Measurements from ENCODE around the gene KLF16. TPM values are rescaled to one million over a fixed set of nuclear protein-coding genes. Genes with fewer than 3 reads are reported as not detected.
"Not testable (repeated sequence)": the region's sequence is repeated elsewhere in the genome, so short reads cannot be mapped to it uniquely, and the experiment has no call there.

KLF16 gene
- 10 to 100 TPM in 1 of 2 donors, 1 to 10 TPM in 1; 9.9 to 12.9 TPM for total RNA-seq
- long read RNA-seq, partial matches to known transcripts, result 0 of 4 reads
- long read RNA-seq, other reads (novel, unspliced or antisense), result 3 of 4 reads

DNA sequence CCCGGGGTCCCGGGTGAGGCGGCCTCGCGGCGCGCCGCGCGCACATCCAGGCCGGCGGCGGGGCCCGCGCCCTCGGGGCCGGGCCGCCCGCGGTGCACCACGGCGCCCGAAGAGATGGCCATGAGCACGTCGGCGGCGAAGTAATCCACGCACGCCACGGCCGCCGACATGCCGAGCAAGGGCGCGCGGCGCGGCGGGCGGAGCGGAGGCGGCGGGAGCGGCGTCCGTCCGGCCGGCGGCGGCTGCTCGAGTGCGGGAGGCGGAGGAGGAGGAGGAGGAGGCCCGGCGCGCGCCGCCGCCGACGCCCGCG is at the start of gene KLF16:
Gene KLF16 (minus strand): TSS at position 252 of the 310 bp plus-strand sequence. CDS start 82 bp downstream, at position 170.
- intact Hi-C loops (cut with DNase I), result no loop called here
- no peak for DNase-seq

DNA sequence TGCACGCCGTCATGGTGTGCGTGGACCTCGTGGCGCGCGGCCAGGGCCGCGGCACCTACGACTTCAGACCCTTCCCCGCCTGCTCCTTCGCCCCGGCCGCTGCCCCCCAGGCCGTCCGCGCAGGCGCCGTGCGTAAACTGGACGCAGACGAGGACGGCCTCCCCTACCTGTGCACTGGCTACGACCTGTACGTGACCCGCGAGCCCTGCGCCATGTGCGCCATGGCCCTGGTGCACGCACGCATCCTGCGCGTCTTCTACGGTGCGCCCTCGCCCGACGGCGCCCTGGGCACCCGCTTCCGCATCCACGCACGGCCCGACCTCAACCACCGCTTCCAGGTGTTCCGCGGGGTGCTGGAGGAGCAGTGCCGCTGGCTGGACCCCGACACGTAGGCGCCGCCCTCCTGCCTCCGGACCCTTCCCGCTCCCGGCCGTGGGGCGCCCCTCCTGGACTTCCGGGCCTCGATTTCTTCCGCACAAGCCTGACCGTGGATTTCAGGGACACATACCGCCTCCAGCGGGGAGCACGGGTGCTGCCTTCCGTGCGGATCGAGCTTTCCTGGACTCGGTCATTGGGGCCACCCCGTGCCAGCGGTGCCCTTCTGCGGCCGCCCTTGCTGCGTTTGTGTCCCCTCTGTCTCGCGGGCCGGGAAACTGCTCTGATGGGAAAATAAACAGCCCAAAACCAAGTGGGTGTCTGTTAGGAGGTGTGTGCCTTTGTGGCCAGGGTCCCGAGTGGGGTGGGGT is 49.6 kb upstream of the KLF16 start:
- DNase-seq (no peak), ATAC-seq (no peak)
- intact Hi-C loops (cut with DNase I), result no loop called here

More for the DNA sequence above, at the start of gene KLF16:
- ATAC-seq, result no peak

DNA sequence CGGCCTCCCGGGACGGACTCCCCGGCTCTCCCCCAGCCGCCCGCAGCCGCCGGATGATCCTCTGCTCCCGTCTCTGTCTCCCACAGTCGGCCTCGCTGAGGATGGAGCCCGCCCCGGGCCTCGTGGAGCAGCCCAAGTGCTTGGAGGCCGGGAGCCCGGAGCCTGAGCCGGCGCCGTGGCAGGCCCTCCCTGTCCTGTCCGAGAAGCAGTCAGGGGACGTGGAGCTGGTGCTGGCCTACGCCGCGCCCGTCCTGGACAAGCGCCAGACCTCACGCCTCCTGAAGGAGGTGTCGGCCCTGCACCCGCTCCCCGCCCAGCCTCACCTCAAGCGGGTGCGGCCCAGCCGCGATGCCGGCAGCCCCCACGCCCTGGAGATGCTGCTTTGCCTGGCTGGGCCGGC is 48.6 kb upstream of the KLF16 start:
- ATAC-seq, result peak; percentile 9 to 48
- no peak for DNase-seq
- intact Hi-C loops (cut with DNase I), result no loop called here

DNA sequence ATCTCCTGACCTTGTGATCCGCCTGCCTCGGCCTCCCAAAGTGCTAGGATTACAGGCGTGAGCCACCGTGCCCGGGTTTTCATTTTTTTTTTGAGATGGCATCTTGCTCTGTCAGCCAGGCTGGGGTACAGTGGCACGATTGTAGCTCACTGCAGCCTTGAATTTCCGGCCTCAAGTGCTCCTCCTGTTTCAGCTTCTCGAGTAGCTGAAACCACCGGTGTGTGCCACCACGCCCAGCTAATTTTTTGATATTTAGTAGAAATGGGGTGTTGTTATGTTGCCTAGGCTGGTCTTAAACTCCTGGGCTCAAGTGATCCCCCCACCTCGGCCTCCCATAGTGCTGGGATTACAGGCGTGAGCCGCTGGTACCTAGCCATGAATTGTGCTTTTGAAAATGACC is 47.7 kb upstream of the KLF16 start:
- no peak for DNase-seq
- intact Hi-C loops (cut with DNase I), result no loop called here
- no peak for ATAC-seq

DNA sequence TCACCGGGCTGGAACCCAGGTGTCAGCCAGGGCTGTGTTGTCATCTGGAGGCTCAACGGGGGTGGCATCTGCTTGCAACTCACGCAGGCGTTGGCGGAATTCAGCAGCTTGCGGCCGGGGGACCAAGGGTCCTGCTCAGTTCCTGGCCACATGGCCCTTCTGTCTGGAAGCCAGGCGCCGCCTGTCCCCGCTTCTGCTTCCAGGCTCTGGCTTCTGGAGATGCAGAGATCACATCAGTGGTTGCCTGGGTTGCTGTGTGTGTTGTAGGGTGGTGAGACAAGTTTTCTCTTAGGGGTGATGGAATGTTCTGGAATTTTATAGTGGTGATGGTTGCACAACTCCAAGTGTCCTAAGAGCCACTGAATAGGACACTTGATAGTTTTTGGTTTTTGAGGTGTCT is 46.8 kb upstream of the KLF16 start:
- intact Hi-C loops (cut with DNase I), result no loop called here
- DNase-seq, result no peak
- no peak for ATAC-seq

DNA sequence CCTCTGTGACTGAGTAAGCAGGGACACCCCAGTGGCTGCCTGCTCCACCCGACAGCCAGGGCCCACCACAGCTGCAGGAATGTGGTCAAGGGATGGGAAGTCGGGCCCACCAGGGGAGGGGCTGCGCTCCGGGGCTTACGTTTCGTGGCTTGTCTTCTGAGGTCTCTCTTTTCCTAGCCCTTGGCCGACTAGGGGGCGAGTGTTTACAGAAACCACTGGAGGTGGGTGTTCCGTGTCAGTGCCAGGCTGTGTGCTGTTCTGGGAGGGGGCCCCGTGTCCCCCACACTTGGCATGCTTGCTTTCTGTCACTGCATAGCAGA is 46.3 kb upstream of the KLF16 start:
- intact Hi-C loops (cut with DNase I), result no loop called here
- no peak for DNase-seq
- ATAC-seq, result no peak

DNA sequence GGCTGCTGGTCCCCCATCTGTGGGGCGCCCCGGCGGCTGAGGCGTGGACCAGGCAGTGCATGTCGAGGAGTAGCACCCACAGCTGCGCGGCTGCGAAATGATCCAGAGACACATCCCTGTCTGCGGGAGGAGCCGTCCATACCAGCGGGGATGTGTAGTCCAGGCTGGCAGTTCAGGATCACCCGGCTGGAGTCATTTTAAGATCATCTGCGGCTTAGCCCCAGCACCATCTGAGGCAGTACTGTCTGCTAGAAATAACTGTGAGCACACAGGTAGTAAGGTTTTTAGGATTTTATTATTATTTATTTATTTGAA is 44.9 kb upstream of the KLF16 start:
- intact Hi-C loops (cut with DNase I), result no loop called here
- DNase-seq (no peak), ATAC-seq (no peak)

DNA sequence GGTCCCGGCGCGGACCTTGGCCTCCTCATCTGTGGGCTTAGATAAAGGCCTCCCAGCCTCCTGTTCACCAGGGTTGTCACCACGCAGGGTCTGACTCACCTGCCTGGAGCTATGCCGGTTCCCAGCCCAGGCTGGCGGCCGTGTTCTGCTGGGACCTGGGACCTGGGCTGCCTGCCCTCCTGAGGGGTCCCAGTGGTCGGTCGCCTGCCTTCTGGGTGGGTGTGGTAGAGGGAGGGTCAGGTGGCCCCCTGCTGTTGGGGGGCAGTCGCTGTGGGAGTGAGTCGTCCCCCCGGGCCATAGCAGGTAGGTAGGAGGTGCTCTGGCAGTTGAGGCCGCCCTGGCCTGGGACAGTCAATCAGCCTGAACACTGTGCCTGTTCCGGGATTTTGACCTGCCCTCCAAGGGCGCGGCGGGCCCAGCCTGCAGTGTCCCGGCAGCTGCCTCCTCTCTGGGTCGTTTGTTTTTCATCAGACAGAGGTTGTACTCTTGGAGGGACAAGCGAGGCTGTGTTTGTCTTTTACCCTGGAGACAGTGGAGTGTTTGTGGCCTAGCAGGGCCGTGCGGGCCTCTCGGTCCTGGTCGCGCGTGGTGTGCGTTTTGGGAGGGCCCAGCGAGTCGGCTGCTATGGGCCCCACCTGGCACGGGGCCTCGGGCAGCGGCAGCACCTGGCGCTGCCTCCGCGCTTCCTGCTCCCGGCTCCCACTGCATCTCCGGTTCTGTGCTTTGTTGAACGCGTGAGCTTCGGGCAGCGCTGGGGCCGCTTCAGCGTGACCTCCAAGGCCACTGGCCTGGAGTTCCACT is 44.4 kb upstream of the KLF16 start:
- no peak for ATAC-seq
- intact Hi-C loops (cut with DNase I), result no loop called here
- DNase-seq, result no peak

DNA sequence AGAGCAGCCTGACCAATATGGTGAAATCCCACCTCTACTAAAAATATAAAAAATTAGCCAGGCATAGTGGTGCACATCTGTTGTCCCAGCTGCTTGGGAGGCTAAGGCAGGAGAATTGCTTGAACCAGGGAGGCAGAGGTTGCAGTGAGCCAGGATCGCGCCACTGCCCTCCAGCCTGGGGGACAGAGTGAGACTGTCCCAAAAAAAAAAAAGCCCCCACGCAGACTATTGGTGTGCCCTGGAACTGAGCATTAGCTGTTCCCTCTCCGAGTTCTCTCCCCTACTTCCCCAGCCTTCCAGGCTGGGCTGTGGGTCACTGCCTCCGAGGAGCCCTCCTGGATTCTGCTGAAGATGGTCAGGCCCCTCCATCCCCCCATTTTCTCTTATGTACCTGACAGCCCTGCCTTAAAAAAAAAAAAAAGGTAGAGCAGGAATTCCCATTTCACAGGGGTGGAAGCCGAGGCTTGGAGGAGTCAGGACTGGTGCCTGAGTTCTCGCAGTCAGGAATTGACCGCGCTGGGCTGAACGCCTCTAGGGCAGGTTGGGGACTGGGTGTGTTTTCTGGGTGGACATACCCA is 43.7 kb upstream of the KLF16 start:
- no peak for DNase-seq
- intact Hi-C loops (cut with DNase I), result no loop called here
- ATAC-seq, result no peak

DNA sequence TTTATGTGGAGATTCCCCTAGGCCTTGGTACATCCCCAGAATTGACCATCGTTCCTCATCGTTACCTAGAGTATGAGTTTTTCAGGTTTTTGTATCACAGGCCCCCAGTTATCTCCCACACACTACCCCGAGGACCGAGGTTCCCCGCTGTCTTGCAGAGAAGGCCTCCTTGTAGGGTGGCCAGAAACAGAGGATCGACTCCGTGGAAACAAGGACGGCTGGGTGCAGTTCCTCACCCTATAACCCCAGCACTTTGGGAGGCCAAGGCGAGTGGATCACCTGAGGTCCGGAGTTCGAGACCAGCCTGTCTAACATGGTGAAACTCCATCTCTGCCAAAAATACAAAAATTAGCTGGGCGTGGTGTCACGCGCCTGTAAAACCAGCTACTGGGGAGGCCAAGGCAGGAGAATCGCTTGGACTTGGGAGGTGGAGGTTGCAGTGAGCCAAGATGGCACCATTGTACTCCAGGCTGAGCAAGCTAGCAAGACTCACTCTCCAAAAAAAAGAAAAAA is 42.5 kb upstream of the KLF16 start:
- ATAC-seq (no peak), DNase-seq (no peak)
- intact Hi-C loops (cut with DNase I), result no loop called here

DNA sequence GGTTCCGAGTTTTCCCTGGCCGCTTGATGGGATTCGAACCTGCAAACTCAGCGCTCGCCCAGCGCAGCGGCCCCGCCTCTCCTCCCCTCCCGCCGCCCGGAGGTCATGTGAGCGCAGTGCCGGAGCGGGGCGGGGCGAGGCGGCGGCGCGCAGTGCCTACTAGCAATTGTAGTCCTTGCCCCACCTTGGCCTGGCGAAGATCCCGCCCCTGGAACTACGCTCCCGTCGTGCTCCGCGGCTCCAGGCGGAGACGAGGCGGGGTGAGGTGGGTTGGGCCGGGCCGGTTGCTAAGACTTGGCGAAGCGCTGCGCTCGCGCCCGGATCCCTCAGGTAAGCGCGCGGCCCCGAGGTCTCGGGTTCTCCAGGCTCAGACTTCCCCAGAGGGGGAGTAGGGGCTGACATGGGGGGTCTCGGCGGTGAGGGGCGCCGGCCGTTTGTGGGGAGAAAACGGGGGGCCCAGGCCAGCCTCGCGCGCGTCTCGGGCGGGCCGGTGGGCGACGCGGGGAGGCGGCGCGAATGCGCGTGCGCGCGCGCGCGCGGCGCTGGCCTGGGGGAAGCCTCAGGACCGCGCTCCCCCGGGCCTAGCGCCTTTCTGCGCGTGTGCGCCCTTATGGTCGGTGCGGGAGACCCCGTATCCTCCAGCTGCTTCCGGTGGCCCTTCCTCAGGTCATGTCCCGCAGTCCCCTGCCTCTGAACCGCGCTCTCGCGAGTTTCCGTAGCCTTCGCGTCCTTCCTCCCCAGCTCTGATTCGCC is 41.9 kb upstream of the KLF16 start, which contains the start of the genes ADAT3 and SCAMP4:
Gene ADAT3 (plus strand): TSS at position 290 of the 753 bp plus-strand sequence. CDS start 6,649 bp downstream, outside the sequence.
Gene SCAMP4 (plus strand): TSS at position 290 of the 753 bp plus-strand sequence. CDS start 9,621 bp downstream, outside the sequence.
- peak; percentile 98 for ATAC-seq
- intact Hi-C loops (cut with DNase I), result no loop called here
- DNase-seq, result peak; percentile 100

DNA sequence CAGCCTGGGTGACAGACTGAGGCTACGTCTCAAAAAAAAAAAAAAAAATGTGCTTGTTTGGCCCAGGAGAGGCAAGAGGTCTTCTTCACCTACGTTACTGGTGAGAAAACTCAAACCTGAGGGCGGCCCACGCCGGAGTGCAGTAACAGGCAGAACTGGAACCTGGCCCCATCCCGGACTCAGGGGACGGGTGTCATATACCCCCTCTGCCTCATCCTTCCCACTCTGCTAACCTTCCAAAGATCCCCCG is 41.4 kb upstream of the KLF16 start:
- intact Hi-C loops (cut with DNase I), result no loop called here
- DNase-seq (no peak), ATAC-seq (no peak)

DNA sequence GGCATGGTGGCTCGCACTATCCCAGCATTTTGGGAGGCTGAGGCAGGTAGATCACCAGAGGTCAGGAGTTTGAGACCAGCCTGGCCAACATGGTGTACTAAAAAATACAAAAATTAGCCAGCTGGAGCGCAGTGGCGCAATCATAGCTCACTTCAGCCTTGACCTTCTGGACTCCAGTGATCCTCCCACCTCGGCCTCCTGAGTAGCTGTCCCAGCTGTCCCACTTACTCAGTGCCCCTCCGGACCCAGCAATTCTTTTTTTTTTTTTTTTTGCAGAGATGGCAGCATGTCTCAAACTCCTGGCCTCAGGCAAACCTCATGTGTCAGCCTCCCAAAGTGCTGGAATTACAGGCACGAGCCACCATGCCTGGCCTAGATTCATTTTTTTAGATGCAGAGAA is 39.5 kb upstream of the KLF16 start:
- intact Hi-C loops (cut with DNase I), result no loop called here
- ATAC-seq (no peak), DNase-seq (no peak)

DNA sequence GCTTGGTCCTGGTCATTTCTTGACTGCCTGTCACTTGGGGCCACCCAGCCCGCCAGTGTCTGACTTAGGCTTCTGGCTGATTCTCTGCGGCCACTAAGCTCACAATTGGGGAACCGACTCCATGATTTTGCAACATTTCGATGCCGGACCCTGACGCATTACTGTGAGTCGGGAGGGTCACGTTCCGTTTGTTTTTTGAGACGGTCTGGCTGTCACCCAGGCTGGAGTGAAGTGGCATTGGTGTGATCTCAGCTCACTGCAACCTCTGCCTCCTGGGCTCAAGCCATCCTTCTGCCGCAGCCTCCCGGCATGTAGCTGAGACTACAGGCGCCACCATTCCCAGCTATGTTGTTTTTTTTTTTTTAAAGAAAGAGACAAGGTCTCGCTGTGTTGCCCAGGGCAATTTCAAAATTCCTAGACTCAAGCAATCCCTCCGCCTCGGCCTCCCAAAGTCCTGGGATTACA is 38.6 kb upstream of the KLF16 start:
- no peak for ATAC-seq
- intact Hi-C loops (cut with DNase I), result no loop called here
- peak; percentile 48 for DNase-seq

DNA sequence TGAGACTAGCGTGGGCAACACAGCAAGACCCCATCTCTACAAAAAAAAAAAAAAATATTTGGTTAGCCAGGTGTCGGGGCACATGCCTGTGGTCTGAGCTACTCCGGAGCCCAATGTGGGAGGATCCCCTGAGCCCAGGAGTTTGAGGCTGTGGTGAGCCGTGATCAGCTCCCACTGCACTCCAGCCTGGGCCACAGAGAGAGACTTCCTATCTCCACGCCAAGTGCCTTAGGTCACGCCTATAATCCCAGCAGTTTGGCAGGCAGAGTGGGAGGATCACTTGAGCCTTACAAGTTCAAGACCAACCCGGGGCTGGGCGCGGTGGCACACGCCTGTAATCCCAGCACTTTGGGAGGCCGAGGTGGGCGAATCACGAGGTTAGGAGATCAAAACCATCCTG is 33.1 kb upstream of the KLF16 start:
- DNase-seq (no peak), ATAC-seq (no peak)
- intact Hi-C loops (cut with DNase I), result no loop called here

DNA sequence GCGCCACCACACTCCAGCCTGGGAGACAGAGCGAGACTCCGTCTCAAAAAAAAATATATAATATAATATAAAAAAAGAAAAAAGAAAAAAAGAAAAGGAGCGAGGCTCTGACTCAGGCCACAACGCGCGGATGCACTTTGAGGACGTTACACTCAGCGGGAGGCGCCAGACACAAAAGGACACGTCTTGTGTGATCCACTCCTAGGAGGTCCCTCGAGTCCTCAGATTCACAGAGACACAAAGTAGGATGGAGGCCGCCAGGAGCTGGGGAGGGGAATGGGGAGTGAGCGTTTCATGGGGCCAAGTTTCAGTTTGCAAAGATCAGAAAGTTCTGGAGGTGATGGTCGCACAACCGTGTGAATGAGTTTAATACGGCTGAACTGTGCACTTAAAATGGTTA is 30.4 kb upstream of the KLF16 start:
- ATAC-seq (no peak), DNase-seq (no peak)
- intact Hi-C loops (cut with DNase I), result no loop called here

DNA sequence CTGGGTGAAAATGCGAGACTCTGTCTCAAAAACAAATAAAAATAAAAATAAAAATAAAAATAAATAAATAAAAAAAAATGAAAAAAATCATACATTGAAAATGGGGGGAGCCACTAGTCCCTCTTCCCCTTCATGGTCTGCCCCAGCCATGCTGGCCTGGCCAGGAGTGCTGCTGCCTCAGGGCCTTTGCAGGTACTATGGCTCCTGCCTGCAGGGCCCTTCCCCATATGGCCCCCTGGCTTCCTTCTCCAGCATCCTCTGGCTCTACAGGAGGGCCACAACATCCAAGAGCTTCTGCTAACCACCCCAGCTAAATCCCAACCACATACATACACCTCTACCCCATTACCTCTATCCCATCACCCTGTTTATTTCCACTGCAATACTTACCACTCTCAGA is 26.5 kb upstream of the KLF16 start:
- DNase-seq (no peak), ATAC-seq (no peak)
- intact Hi-C loops (cut with DNase I), result no loop called here

DNA sequence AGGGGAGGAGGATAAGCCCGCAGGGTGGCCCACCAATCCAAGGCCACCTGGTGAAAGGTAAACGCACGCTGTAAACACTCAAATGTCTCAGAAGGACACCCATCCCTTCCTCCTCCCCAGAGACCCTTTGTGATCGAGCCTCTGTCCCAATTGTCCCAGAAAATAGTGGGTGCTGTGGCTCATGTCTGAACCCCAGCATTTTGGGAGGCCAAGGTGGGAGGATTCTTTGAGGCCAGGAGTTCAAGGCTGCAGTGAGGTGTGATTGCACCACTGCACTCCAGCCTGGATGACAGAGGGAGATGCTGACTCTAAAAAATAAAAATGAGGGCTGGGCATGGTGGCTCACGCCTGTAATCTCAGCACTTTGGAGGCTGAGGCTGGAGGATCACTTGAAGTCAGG is 25.0 kb upstream of the KLF16 start:
- no peak for DNase-seq
- intact Hi-C loops (cut with DNase I), result no loop called here
- ATAC-seq, result no peak

DNA sequence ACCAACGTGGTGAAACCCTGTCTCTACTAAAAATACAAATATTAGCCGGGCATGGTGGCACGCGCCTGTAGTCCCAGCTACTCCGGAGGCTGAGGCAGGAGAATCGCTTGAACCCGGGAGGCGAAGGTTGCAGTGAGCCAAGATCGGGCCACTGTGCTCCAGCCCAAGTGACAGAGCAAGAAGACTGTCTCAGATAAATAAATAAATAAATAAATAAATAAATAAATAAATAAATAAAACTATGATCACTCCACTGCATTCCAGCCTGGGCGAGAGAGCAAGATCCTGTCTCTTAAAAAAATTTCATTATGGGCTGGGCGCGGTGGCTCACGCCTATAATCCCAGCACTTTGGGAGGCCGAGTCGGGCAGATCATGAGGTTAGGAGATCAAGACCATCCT is 23.0 kb upstream of the KLF16 start:
- DNase-seq; ATAC-seq; intact Hi-C loops (cut with DNase I): not testable (repeated sequence)

Measured in left cardiac atrium (tissue), 4 donors.